Measurements from ENCODE around the gene BMAL1.

GRCh38 chr11:13386567-13386966 is 109.0 kb downstream of the BMAL1 start:
- no peak for TF ChIP-seq POLR2A (IDR thresholded peaks at IDR 0.05)
- TF ChIP-seq, protein P1, sequence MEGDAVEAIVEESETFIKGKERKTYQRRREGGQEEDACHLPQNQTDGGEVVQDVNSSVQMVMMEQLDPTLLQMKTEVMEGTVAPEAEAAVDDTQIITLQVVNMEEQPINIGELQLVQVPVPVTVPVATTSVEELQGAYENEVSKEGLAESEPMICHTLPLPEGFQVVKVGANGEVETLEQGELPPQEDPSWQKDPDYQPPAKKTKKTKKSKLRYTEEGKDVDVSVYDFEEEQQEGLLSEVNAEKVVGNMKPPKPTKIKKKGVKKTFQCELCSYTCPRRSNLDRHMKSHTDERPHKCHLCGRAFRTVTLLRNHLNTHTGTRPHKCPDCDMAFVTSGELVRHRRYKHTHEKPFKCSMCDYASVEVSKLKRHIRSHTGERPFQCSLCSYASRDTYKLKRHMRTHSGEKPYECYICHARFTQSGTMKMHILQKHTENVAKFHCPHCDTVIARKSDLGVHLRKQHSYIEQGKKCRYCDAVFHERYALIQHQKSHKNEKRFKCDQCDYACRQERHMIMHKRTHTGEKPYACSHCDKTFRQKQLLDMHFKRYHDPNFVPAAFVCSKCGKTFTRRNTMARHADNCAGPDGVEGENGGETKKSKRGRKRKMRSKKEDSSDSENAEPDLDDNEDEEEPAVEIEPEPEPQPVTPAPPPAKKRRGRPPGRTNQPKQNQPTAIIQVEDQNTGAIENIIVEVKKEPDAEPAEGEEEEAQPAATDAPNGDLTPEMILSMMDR (IDR thresholded peaks at IDR 0.05 in 8 of 11, conservative IDR thresholded peaks at IDR 0.05 in 3 of 11), result no peak
